GM12878 (cell line): Measurements from ENCODE around the gene TRAPPC3L. TPM values are rescaled to one million over a fixed set of nuclear protein-coding genes. Genes with fewer than 3 reads are reported as not detected.

ENCODE experiments used
- ATAC-seq: fragments of 200-7000 bp; cut with Tn5 transposase; 3 replicates; pipeline ENCODE4 v1.9.1; 2020; ENCODE audit warnings: mild to moderate bottlenecking, moderate library complexity
- BruUV-seq: library from RNA; stranded (reverse); fragments of 400-500 nt; replicated peaks from 2 replicates; lab custom pipeline; 2021; lab: Mats Ljungman, UMichigan
- CTCF ChIA-PET: fragments of 300-600 bp; sonication (Branson Sonifier 250); formaldehyde crosslinking; extraction: SDS; loops from one replicate; lab custom pipeline; 2021; ENCODE audit warnings: inconsistent platforms; lab: Yijun Ruan, JAX
- POLR2A ChIA-PET: fragments of 350-600 bp; formaldehyde crosslinking; extraction: SDS; loops from one replicate; lab custom pipeline; 2021; ENCODE audit warnings: inconsistent platforms; lab: Charles Lee
- RAD21 ChIA-PET: fragments of 300-600 bp; sonication (Branson Sonifier 250); formaldehyde crosslinking; loops from one replicate; lab custom pipeline; 2023; ENCODE audit warnings: antibody characterized with exemption; ENCODE audit not compliant: unreplicated experiment; lab: Charles Lee
- SMC1A ChIA-PET: fragments of 300-600 bp; sonication (Branson Sonifier 250); formaldehyde crosslinking; loops from one replicate; lab custom pipeline; 2023; ENCODE audit not compliant: unreplicated experiment, uncharacterized antibody; lab: Charles Lee
- DNase-seq: peaks from one replicate; pipeline ENCODE4 v3.0.0-alpha.2; 2011; ENCODE audit warnings: low read depth, low spot score
- FAIRE-seq: peaks from 3 replicates; lab custom pipeline; 2011; peaks lifted over from hg19 to GRCh38; lab: Jason Lieb, UNC
- H2AFZ ChIP-seq: 2 replicates; pipeline ENCODE4 v1.6.0; 2011; ENCODE audit warnings: low read depth, low read length, control low read depth; ENCODE audit not compliant: control insufficient read depth
- H3K27ac ChIP-seq: 2 replicates; pipeline ENCODE4 v1.5.1; 2011; ENCODE audit warnings: control low read depth; ENCODE audit not compliant: control insufficient read depth, insufficient read depth
- H3K27me3 ChIP-seq, 2 experiments: replicated peaks in 1 of 2; 2 replicates each; pipeline versions ENCODE4 v1.6.0 to v1.6.1; 2011; ENCODE audit warnings: low read length in 1 of 2; ENCODE audit not compliant: control insufficient read depth in 2 of 2, insufficient read depth in 2 of 2
- H3K36me3 ChIP-seq, 2 experiments: 2 replicates each; pipeline ENCODE4 v1.5.1; 2011; ENCODE audit warnings: low read length in 1 of 2; ENCODE audit not compliant: control insufficient read depth in 2 of 2, insufficient read depth in 2 of 2
- H3K4me1 ChIP-seq: 2 replicates; pipeline ENCODE4 v1.6.1; 2011; ENCODE audit warnings: mild to moderate bottlenecking, low read length, moderate library complexity, mixed read lengths; ENCODE audit not compliant: control insufficient read depth, insufficient read depth
- H3K4me2 ChIP-seq: 2 replicates; pipeline ENCODE4 v1.6.0; 2011; ENCODE audit warnings: control low read depth; ENCODE audit not compliant: control insufficient read depth, insufficient read depth
- H3K4me3 ChIP-seq: fragments of 200-600 bp; sonication (generic); 2 replicates; pipeline ENCODE4 v1.5.1; 2016
- H3K79me2 ChIP-seq: 2 replicates; pipeline ENCODE4 v1.6.0; 2011; ENCODE audit warnings: low read length; ENCODE audit not compliant: control insufficient read depth, insufficient read depth
- H3K9ac ChIP-seq: 2 replicates; pipeline ENCODE4 v1.8.0; 2011; ENCODE audit warnings: low read length, control low read depth, mixed read lengths; ENCODE audit not compliant: control insufficient read depth, insufficient read depth
- H3K9me3 ChIP-seq: replicated peaks from 3 replicates; pipeline ENCODE4 v1.5.1; 2011; ENCODE audit warnings: mild to moderate bottlenecking, low read length; ENCODE audit not compliant: control insufficient read depth, insufficient read depth
- H4K20me1 ChIP-seq: 2 replicates; pipeline ENCODE4 v1.6.0; 2011; ENCODE audit not compliant: control insufficient read depth, insufficient read depth
- BCL11A ChIP-seq: IDR thresholded peaks from 2 replicates; pipeline ENCODE4 v1.6.1; 2011; ENCODE audit warnings: low read depth, low read length
- BRCA1 ChIP-seq: IDR thresholded peaks from 2 replicates; pipeline ENCODE4 v1.6.1; 2011; ENCODE audit warnings: low read depth, low read length, improper control_type of control experiment
- CHD4 ChIP-seq: fragments of 200-600 bp; sonication (generic); IDR thresholded peaks from 2 replicates; pipeline ENCODE4 v1.6.1; 2016; ENCODE audit warnings: mild to moderate bottlenecking
- DPF2 ChIP-seq: fragments of 450-650 bp; IDR thresholded peaks from 2 replicates; pipeline ENCODE4 v1.6.1; 2017; ENCODE audit warnings: mild to moderate bottlenecking
- ESRRA ChIP-seq: IDR thresholded peaks from 2 replicates; pipeline ENCODE4 v1.6.1; 2012; ENCODE audit warnings: mild to moderate bottlenecking, low read length, improper control_type of control experiment
- ETV6 ChIP-seq, 2 experiments: fragments of 450-650 bp in 1 of 2; IDR thresholded peaks in 1 of 2; conservative IDR thresholded peaks in 1 of 2; 2 replicates each; pipeline ENCODE4 v1.6.1; 2014; ENCODE audit warnings: antibody characterized with exemption in 1 of 2, borderline replicate concordance in 1 of 2, low read depth in 1 of 2, mild to moderate bottlenecking in 1 of 2, moderate library complexity in 1 of 2
- KLF5 ChIP-seq: fragments of 450-650 bp; IDR thresholded peaks from 2 replicates; pipeline ENCODE4 v1.6.1; 2014; ENCODE audit warnings: mild to moderate bottlenecking; ENCODE audit not compliant: partially characterized antibody
- LARP7 ChIP-seq: fragments of 450-650 bp; IDR thresholded peaks from 2 replicates; pipeline ENCODE4 v1.6.1; 2017; ENCODE audit warnings: mild to moderate bottlenecking
- MAX ChIP-seq: IDR thresholded peaks from 2 replicates; pipeline ENCODE4 v1.6.1; 2012; ENCODE audit warnings: low read depth, low read length, improper control_type of control experiment
- MYC ChIP-seq: IDR thresholded peaks from 2 replicates; pipeline ENCODE4 v1.6.1; 2011; ENCODE audit warnings: mild to moderate bottlenecking, low read length, moderate library complexity, inconsistent platforms; ENCODE audit not compliant: insufficient read depth, insufficient replicate concordance, insufficient read length, severe bottlenecking
- PML ChIP-seq: IDR thresholded peaks from 2 replicates; pipeline ENCODE4 v1.6.1; 2012; ENCODE audit warnings: low read length, inconsistent platforms
- POLR2AphosphoS2 ChIP-seq: IDR thresholded peaks from 2 replicates; pipeline ENCODE4 v1.6.1; 2011; ENCODE audit warnings: low read depth, mild to moderate bottlenecking, low read length, improper control_type of control experiment, moderate library complexity
- RELA ChIP-seq: fragments of 450-650 bp; IDR thresholded peaks from 2 replicates; pipeline ENCODE4 v1.8.0; 2014; ENCODE audit warnings: borderline replicate concordance; ENCODE audit not compliant: partially characterized antibody
- SMAD5 ChIP-seq: IDR thresholded peaks from 2 replicates; pipeline ENCODE4 v1.6.1; 2016; ENCODE audit warnings: antibody characterized with exemption, low read depth
- ZBTB11 ChIP-seq: fragments of 450-650 bp; formaldehyde crosslinking; IDR thresholded peaks from 2 replicates; pipeline ENCODE4 v1.5.0; 2022; ENCODE audit warnings: mild to moderate bottlenecking, missing genetic modification characterization
- ZNF274 ChIP-seq: IDR thresholded peaks from one replicate; pipeline ENCODE4 v1.8.0; 2011; ENCODE audit not compliant: insufficient read length, insufficient read depth
- ZNF384 ChIP-seq: IDR thresholded peaks from 2 replicates; pipeline ENCODE4 v1.6.1; 2012; ENCODE audit warnings: low read depth, mild to moderate bottlenecking, low read length, improper control_type of control experiment, borderline replicate concordance
- in situ Hi-C: fragments of 300-500 bp; cut with MboI; formaldehyde crosslinking; loops from 9 replicates; pipeline ENCODE4 v1.14.3; 2018; ENCODE audit warnings: mixed read lengths
- intact Hi-C: fragments of 100-400 bp; cut with micrococcal nuclease; formaldehyde crosslinking; loops from one replicate; pipeline ENCODE4 v1.14.2; 2022; ENCODE audit not compliant: unreplicated experiment
- polyA plus RNA-seq, 11 experiments: library from polyadenylated mRNA; depleted of rRNA in 4 of 11; unstranded in 6 of 11; stranded (reverse) in 5 of 11; fragments of >200 nt; fragmentation: Nextera tagmentation in 4 of 11; fragmentation: Illumina TruSeq in 1 of 11; extraction: Ambion mirVana in 4 of 11; extraction: Trizol in 1 of 11; gene quantifications; 1 replicate in 1 of 11; 2 replicates in 10 of 11; pipeline versions ENCODE4 v1.2.1 to v1.2.3, GENCODE V29; 2011 to 2016; ENCODE audit warnings: inconsistent platforms in 2 of 11, missing spikeins in 2 of 11, low read depth in 1 of 11
- total RNA-seq, 4 experiments: library from RNA; depleted of rRNA in 3 of 4; stranded (reverse); fragments of >200 nt in 3 of 4; fragmentation: Illumina TruSeq in 1 of 4; extraction: Trizol in 1 of 4; gene quantifications; 2 replicates each; pipeline versions ENCODE4 v1.2.1 to v1.2.3, GENCODE V29; 2013 to 2021
- TF ChIP-seq, protein P1 (sequence below): IDR thresholded peaks from 2 replicates; pipeline ENCODE4 v1.6.1; 2011; ENCODE audit warnings: borderline replicate concordance, low read depth, mild to moderate bottlenecking, moderate library complexity, low read length; ENCODE audit not compliant: insufficient read depth, poor library complexity, severe bottlenecking

The TRAPPC3L gene
- total and polyA plus RNA-seq, 10 of the 15 experiments (the other 5 are each of a cell fraction or from before 2014, with no cell fraction given), result not detected

- no peak for TF ChIP-seq BRCA1
- no peak for TF ChIP-seq POLR2AphosphoS2
- TF ChIP-seq, all 136 proteins: peak for 0
Measured at GRCh38 chr6:116547358-116547757, 1.9 kb upstream of the TRAPPC3L start (continued).

GRCh38 chr6:116543149-116543548 lies 2.3 kb downstream of the TRAPPC3L start:
- POLR2A ChIA-PET, result no interaction called here
- Histone ChIP-seq H4K20me1 (no peaks in the 10 kb centered on the region), H3K4me1 (no peaks in the 10 kb centered on the region), H3K79me2 (no peaks in the 10 kb centered on the region), H3K9ac (no peak overlapping the region), H3K4me2 (no peak overlapping the region), H3K9me3 (no peaks in the 10 kb centered on the region), H3K36me3 (no peaks in the 10 kb centered on the region), H3K27ac (no peak overlapping the region), H2AFZ (no peak overlapping the region), H3K4me3 (no peak overlapping the region), H3K27me3 (peaks cover 0 to 8% of the 10 kb centered on the region in 2 experiments; a peak in 1 of 4 replicates)
- in situ Hi-C loops, result no loop called here
- BruUV-seq, result no TSS peak
- RAD21 ChIA-PET, result interaction anchor here (1.1 kb wide), 1 partner anchor 12 kb away, joined by 3 read pairs; no protein-coding TSS in a partner anchor
- DNase-seq, result no peak
- SMC1A ChIA-PET, result interaction anchor here (1.3 kb wide), 2 partner anchors 20 to 256 kb away, joined by 3 read pairs; no protein-coding TSS in a partner anchor
- no peak for ATAC-seq
- FAIRE-seq, result no peak
- intact Hi-C loops, result no loop called here
- CTCF ChIA-PET, result interaction anchor here (3.0 to 7.1 kb wide), 2 partner anchors 16 to 325 kb away, joined by 14 to 48 read pairs; no protein-coding TSS in a partner anchor
- TF ChIP-seq RELA (no peak), LARP7 (no peak), BCL11A (no peak), MAX (no peak), DPF2 (no peak), CHD4 (no peak), PML (no peak), ETV6 (conservative IDR thresholded peaks at IDR 0.05 in 1 of 2, IDR thresholded peaks at IDR 0.05 in 1 of 2; ENCODE audit: borderline replicate concordance in 1 of 2, low read depth in 1 of 2) (no peak), SMAD5 (no peak), KLF5 (no peak), ESRRA (no peak), MYC (no peak), ZBTB11 (CRISPR knock-in tag) (no peak), ZNF384 (no peak), ZNF274 (no peak)
- TF ChIP-seq, protein P1, sequence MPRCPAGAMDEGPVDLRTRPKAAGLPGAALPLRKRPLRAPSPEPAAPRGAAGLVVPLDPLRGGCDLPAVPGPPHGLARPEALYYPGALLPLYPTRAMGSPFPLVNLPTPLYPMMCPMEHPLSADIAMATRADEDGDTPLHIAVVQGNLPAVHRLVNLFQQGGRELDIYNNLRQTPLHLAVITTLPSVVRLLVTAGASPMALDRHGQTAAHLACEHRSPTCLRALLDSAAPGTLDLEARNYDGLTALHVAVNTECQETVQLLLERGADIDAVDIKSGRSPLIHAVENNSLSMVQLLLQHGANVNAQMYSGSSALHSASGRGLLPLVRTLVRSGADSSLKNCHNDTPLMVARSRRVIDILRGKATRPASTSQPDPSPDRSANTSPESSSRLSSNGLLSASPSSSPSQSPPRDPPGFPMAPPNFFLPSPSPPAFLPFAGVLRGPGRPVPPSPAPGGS, result no peak
